ELR (cell line): ENCODE results near the gene MUC16.

Experiments used
- DNase-seq: peaks from one replicate; pipeline ENCODE4 v3.0.0-alpha.2; 2015; ENCODE audit warnings: low read depth

The MUC16 gene

GRCh38 chr19:9009431-9009830 is 778 bp downstream of the MUC16 start:
- no peak for DNase-seq

GRCh38 chr19:9008667-9009066 is 1.5 kb downstream of the MUC16 start:
- no peak for DNase-seq

GRCh38 chr19:9000933-9001332 is 9.3 kb downstream of the MUC16 start:
- no peak for DNase-seq

- DNase-seq: no peak
Measured at GRCh38 chr19:8988204-8988603, 22.0 kb downstream of the MUC16 start.

- no peak for DNase-seq
Measured at GRCh38 chr19:8986296-8986695, 23.9 kb downstream of the MUC16 start.

GRCh38 chr19:8973501-8974091 is 36.6 kb downstream of the MUC16 start:
- DNase-seq: peak; percentile 1

- no peak for DNase-seq
Measured at GRCh38 chr19:8965887-8966286, 44.3 kb downstream of the MUC16 start.
